HFFc6 (cell line): ENCODE results near the gene USP25. TPM values are rescaled to one million over a fixed set of nuclear protein-coding genes. Genes with fewer than 3 reads are reported as not detected.

Experiments
- DNase-seq: peaks from one replicate; pipeline ENCODE4 v3.0.0-alpha.2; 2018
- H3K27ac Mint-ChIP-seq: 2 replicates; pipeline ENCODE4 v1.8.0; 2020; ENCODE audit warnings: mild to moderate bottlenecking, mixed read lengths
- H3K27me3 Mint-ChIP-seq: 2 replicates; pipeline ENCODE4 v1.8.0; 2021; ENCODE audit warnings: mild to moderate bottlenecking, moderate library complexity, mixed read lengths; ENCODE audit not compliant: insufficient read depth
- H3K36me3 Mint-ChIP-seq: 2 replicates; pipeline ENCODE4 v1.8.0; 2021; ENCODE audit warnings: low read depth, mixed read lengths
- H3K4me1 Mint-ChIP-seq: 2 replicates; pipeline ENCODE4 v1.8.0; 2020; ENCODE audit warnings: low read depth, mixed read lengths
- H3K4me3 Mint-ChIP-seq: 2 replicates; pipeline ENCODE4 v1.8.0; 2020; ENCODE audit warnings: mild to moderate bottlenecking, moderate library complexity, mixed read lengths
- H3K9me3 Mint-ChIP-seq: 2 replicates; pipeline ENCODE4 v1.8.0; 2020; ENCODE audit warnings: mild to moderate bottlenecking, mixed read lengths
- total RNA-seq, 6 experiments: library from RNA; stranded (reverse); fragmentation: NEBNext Ultra II Directional; extraction: Animal tissue kit (Norgen Biotek cat#: 25700); gene quantifications; 2 replicates in 1 of 6; 3 replicates in 5 of 6; pipeline ENCODE4 v1.2.3, GENCODE V29; 2021
- TF ChIP-seq, protein P1 (sequence below): fragments of 200-600 bp; sonication (generic); IDR thresholded peaks from 2 replicates; pipeline ENCODE4 v1.5.0; 2021; ENCODE audit warnings: antibody characterized with exemption, mild to moderate bottlenecking

Gene USP25
- total RNA-seq, 6 experiments from 2014 or later, result 13.8 to 18.3 (median 16.6) TPM

DNA sequence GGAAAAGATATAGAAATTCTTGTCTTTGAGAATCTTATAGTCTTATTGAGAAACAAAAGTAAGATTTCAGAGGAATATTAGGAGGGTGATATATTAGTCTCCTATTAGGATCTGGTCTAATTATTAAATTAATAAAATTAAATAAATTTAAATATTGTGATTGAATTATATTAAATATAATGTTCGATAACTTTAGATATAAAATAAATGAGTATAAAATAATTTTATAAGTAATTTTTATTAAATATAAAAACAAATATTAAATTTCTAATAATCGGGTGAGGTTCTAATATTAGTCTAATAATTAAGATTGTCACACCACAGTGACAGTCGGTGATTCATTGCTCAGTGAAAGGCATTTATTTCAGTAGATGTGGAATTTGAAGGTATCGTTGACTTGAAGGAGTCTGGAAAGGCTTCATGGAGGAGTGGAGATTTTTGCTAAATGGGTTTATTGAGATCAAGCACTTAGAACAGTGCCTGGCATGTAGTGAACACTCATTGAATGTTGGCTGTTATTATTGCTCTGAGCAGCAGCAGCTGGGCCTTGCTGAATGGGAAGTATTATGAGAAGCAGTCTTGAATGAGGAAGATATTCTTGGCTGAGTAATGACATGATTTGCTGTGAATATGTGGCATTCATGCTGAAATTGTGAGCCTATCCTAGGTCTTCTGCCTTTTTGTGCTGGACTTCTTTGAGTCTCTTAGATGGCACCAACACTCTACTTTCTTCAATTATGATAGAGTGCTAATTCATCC lies 74.6 kb downstream of the USP25 start:
- Mint-ChIP-seq H3K4me3 (no peak overlapping the region), H3K36me3 (no peaks in the 10 kb centered on the region), H3K27ac (no peak overlapping the region), H3K9me3 (no peaks in the 10 kb centered on the region), H3K27me3 (no peaks in the 10 kb centered on the region), H3K4me1 (peaks cover 10% of the 10 kb centered on the region)
- TF ChIP-seq, protein P1, sequence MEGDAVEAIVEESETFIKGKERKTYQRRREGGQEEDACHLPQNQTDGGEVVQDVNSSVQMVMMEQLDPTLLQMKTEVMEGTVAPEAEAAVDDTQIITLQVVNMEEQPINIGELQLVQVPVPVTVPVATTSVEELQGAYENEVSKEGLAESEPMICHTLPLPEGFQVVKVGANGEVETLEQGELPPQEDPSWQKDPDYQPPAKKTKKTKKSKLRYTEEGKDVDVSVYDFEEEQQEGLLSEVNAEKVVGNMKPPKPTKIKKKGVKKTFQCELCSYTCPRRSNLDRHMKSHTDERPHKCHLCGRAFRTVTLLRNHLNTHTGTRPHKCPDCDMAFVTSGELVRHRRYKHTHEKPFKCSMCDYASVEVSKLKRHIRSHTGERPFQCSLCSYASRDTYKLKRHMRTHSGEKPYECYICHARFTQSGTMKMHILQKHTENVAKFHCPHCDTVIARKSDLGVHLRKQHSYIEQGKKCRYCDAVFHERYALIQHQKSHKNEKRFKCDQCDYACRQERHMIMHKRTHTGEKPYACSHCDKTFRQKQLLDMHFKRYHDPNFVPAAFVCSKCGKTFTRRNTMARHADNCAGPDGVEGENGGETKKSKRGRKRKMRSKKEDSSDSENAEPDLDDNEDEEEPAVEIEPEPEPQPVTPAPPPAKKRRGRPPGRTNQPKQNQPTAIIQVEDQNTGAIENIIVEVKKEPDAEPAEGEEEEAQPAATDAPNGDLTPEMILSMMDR, result no peak
- no peak for DNase-seq

DNA sequence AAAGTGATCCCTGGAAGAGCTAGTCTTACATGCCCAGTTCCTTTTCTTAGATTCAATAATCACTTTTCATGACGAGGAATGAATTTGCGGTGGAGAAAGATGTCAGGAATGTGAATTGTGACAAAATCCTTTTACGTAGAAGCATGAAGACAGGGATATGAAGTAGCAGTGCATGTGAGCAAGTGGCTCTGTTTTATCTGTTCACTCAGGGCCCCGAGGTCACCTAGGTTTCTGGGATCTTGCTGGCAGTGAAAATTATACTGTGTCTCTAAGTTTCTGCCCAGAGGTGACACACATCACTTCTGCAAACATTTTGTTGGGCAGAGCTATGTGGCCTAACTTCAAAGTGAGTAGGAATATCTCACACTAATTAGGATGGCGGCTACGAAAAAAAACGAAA lies 79.3 kb downstream of the USP25 start:
- H3K4me1 Mint-ChIP-seq, result peaks cover 18% of the 10 kb centered on the region
- H3K4me3 Mint-ChIP-seq, result no peak overlapping the region
- H3K27ac Mint-ChIP-seq, result no peak overlapping the region
- no peak for DNase-seq
- peaks cover 18% of the 10 kb centered on the region; the same call in 1 of the 2 replicates for H3K36me3 Mint-ChIP-seq
- H3K27me3 Mint-ChIP-seq, result no peaks in the 10 kb centered on the region
- H3K9me3 Mint-ChIP-seq, result no peaks in the 10 kb centered on the region
- TF ChIP-seq, protein P1, result no peak

DNA sequence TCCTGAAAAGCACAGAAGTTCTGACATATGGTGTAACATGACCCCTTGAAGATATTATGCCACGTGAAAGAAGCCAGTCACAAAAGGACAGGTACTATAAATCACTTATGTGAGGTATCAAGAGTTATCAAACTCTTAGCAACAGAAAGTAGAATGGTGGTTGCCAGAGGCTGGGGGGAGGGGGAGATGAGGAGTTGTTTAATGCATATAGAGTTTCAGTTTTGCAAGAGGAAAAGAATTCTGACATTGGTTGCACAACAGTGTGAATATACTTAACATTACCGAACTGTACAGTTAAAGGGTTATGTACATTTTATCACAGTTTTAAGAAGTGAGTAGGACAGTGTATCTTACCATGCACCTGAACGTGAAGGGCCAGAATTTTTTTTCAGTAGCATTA lies 80.0 kb downstream of the USP25 start:
- peaks cover 26% of the 10 kb centered on the region; the same call in 1 of the 2 replicates for H3K36me3 Mint-ChIP-seq
- peaks cover 18% of the 10 kb centered on the region for H3K4me1 Mint-ChIP-seq
- no peaks in the 10 kb centered on the region for H3K9me3 Mint-ChIP-seq
- no peak overlapping the region for H3K27ac Mint-ChIP-seq
- no peak for DNase-seq
- no peaks in the 10 kb centered on the region for H3K27me3 Mint-ChIP-seq
- TF ChIP-seq, protein P1, result no peak
- no peak overlapping the region for H3K4me3 Mint-ChIP-seq

GRCh38 chr21:15815285-15815684 lies 85.5 kb downstream of the USP25 start:
- DNase-seq, result no peak
- Mint-ChIP-seq H3K27me3 (peaks cover 3% of the 10 kb centered on the region; the same call in 1 of the 2 replicates), H3K4me1 (peaks cover 14% of the 10 kb centered on the region), H3K9me3 (no peaks in the 10 kb centered on the region), H3K36me3 (peaks cover 51% of the 10 kb centered on the region), H3K27ac (no peak overlapping the region), H3K4me3 (no peak overlapping the region)
- TF ChIP-seq, protein P1, result no peak

GRCh38 chr21:15820327-15820726 lies 90.5 kb downstream of the USP25 start:
- DNase-seq, result no peak
- H3K4me3 Mint-ChIP-seq, result no peak overlapping the region
- TF ChIP-seq, protein P1, result no peak
- H3K36me3 Mint-ChIP-seq, result peaks cover 24% of the 10 kb centered on the region
- H3K27ac Mint-ChIP-seq, result no peak overlapping the region
- no peaks in the 10 kb centered on the region for H3K9me3 Mint-ChIP-seq
- peaks cover under 1% of the 10 kb centered on the region for H3K27me3 Mint-ChIP-seq
- H3K4me1 Mint-ChIP-seq, result peaks cover 30% of the 10 kb centered on the region
